PC-3 (cell line): Measurements from ENCODE around the gene ADAMTS13. TPM values are rescaled to one million over a fixed set of nuclear protein-coding genes. Genes with fewer than 3 reads are reported as not detected.
A peak's percentile ranks its signal among the peaks of the same experiment; 100 is the strongest.

Experiments
- ATAC-seq: fragments of 200-7000 bp; cut with Tn5 transposase; 2 replicates; pipeline ENCODE4 v1.9.1; 2020; ENCODE audit warnings: mild to moderate bottlenecking, moderate library complexity
- BruUV-seq: library from RNA; stranded (reverse); fragments of 400-500 nt; replicated peaks from 2 replicates; lab custom pipeline; 2021; lab: Mats Ljungman, UMichigan
- CTCF ChIA-PET: fragments of 300-600 bp; sonication (Branson Sonifier 250); formaldehyde crosslinking; loops from one replicate; lab custom pipeline; 2022; ENCODE audit warnings: antibody characterized with exemption; lab: Charles Lee
- POLR2A ChIA-PET: fragments of 300-600 bp; sonication (Branson Sonifier 250); formaldehyde crosslinking; loops from one replicate; lab custom pipeline; 2022; ENCODE audit warnings: antibody characterized with exemption; ENCODE audit not compliant: unreplicated experiment; lab: Charles Lee
- DNase-seq: peaks from one replicate; pipeline ENCODE4 v3.0.0-alpha.2; 2015
- H2AFZ ChIP-seq: fragments of 300-600 bp; sonication (generic); 2 replicates; pipeline ENCODE4 v1.6.0; 2016; ENCODE audit warnings: antibody characterized with exemption, low read length
- H3F3A ChIP-seq: fragments of 300-600 bp; sonication (generic); one replicate; pipeline ENCODE4 v1.6.0; 2017; ENCODE audit warnings: antibody characterized with exemption, low read length, control low read depth, mild to moderate bottlenecking; ENCODE audit not compliant: unreplicated experiment
- H3K27ac ChIP-seq: fragments of 300-600 bp; sonication (generic); 2 replicates; pipeline ENCODE4 v1.5.1; 2016; ENCODE audit warnings: mild to moderate bottlenecking, low read length
- H3K27me3 ChIP-seq: fragments of 300-600 bp; sonication (generic); 2 replicates; pipeline ENCODE4 v1.6.1; 2016; ENCODE audit warnings: low read length, mixed read lengths
- H3K36me3 ChIP-seq: fragments of 300-600 bp; sonication (generic); 2 replicates; pipeline ENCODE4 v1.6.1; 2016; ENCODE audit warnings: low read depth, mixed run types, low read length, mixed read lengths
- H3K4me1 ChIP-seq: fragments of 300-600 bp; sonication (generic); 2 replicates; pipeline ENCODE4 v1.5.1; 2016; ENCODE audit warnings: low read length; ENCODE audit not compliant: insufficient read depth
- H3K4me2 ChIP-seq: fragments of 300-600 bp; sonication (generic); 2 replicates; pipeline ENCODE4 v1.6.0; 2016; ENCODE audit warnings: low read length
- H3K4me3 ChIP-seq: fragments of 300-600 bp; sonication (generic); 2 replicates; pipeline ENCODE4 v1.5.1; 2016; ENCODE audit warnings: mild to moderate bottlenecking, low read length, mixed read lengths
- H3K79me2 ChIP-seq: fragments of 300-600 bp; sonication (generic); 2 replicates; pipeline ENCODE4 v1.6.1; 2017; ENCODE audit warnings: low read length, mixed read lengths
- H3K9ac ChIP-seq: fragments of 300-600 bp; sonication (generic); 2 replicates; pipeline ENCODE4 v1.6.0; 2016; ENCODE audit warnings: mild to moderate bottlenecking, low read length
- H3K9me2 ChIP-seq: fragments of 300-600 bp; sonication (generic); replicated peaks from 2 replicates; pipeline ENCODE4 v1.6.1; 2016; ENCODE audit warnings: mixed run types, low read length, mixed read lengths
- H3K9me3 ChIP-seq: fragments of 300-600 bp; sonication (generic); 2 replicates; pipeline ENCODE4 v1.6.1; 2016; ENCODE audit warnings: low read length, mixed read lengths
- H4K20me1 ChIP-seq: fragments of 300-600 bp; sonication (generic); 2 replicates; pipeline ENCODE4 v1.6.1; 2016; ENCODE audit warnings: low read length, mixed read lengths
- CTCF ChIP-seq: fragments of 300-600 bp; sonication (generic); conservative IDR thresholded peaks from 2 replicates; pipeline ENCODE4 v1.5.1; 2017; ENCODE audit warnings: antibody characterized with exemption, low read depth, mild to moderate bottlenecking, low read length
- EZH2 ChIP-seq: fragments of 300-600 bp; sonication (generic); IDR thresholded peaks from one replicate; pipeline ENCODE4 v1.6.1; 2017; ENCODE audit warnings: antibody characterized with exemption, mild to moderate bottlenecking, low read length; ENCODE audit not compliant: unreplicated experiment
- EZH2phosphoT487 ChIP-seq: fragments of 300-600 bp; sonication (generic); IDR thresholded peaks from 2 replicates; pipeline ENCODE4 v1.6.1; 2018; ENCODE audit warnings: mild to moderate bottlenecking, antibody characterized with exemption, low read length, borderline replicate concordance
- intact Hi-C: fragments of 100-400 bp; cut with micrococcal nuclease; formaldehyde crosslinking; loops from 2 replicates; pipeline ENCODE4 v1.9.0; 2023
- total RNA-seq: library from RNA; depleted of rRNA; stranded (reverse); fragments of >200 nt; gene quantifications from 2 replicates; pipeline ENCODE4 v1.2.3, GENCODE V29; 2014

The ADAMTS13 gene
- total RNA-seq, 1 experiment from 2014 or later = 0.95 TPM

DNA sequence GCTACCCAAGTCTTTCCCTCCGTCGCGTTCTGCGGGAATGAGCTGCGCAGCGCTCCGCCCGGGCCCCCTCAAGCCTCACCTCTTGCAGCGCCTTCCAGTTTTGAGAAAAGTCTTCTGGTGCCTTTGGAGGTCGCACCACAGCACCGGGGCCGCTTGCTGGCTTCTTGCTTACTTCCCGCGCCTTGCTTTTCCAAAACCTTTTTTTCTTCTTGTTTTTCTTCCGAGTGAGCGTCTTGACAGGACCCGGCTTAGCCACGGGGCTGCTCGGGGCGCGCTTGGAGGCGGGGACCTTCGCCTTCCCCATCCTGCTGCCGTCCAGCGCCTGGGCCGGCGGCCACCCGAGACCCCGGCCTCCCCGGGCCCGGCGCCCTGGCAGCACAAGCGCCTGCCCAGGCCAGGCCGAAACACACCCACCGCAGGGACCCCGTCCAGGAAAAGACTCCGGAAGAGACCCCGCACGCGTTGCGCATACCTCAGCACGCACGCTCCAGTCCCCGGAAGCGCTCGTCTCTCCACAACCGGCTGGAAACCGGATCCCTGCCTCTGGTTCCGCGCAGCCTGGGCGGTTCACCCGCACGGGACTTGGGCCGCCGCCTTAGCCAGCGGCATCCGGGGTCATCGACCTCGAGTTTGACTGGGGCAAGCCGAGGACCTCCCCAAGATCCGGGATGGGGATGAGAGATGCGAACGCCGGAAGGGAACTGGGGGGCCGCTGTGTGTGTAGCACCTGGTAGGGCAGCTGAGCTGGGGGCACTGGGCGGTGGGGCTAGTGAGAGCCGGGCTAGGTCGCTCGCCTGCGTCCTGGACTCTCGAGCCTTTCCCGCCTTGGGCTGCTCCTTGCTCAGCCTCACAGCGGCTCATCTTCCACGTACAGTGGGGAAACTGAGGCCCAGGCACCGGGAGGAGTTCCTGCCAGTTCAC lies 4.4 kb upstream of the ADAMTS13 start, which contains the start of gene REXO4:
TSS of gene REXO4 (minus strand) at position 470 of the 921 bp plus-strand sequence. CDS start at position 304, 166 bp downstream.
- H3K79me2 ChIP-seq = peaks cover 46% of the 10 kb centered on the region
- H3K27ac ChIP-seq = peak within 1 kb of the TSS; percentile 35
- ChIA-PET CTCF (no interaction called here), POLR2A (no interaction called here)
- H3K9me2 ChIP-seq = no peaks in the 10 kb centered on the region
- H4K20me1 ChIP-seq = no peaks in the 10 kb centered on the region
- BruUV-seq = TSS peak; percentile 83
- peak within 1 kb of the TSS; percentile 84 for H2AFZ ChIP-seq
- H3K4me2 ChIP-seq = peak within 1 kb of the TSS; percentile 86
- H3K36me3 ChIP-seq = peaks cover 11% of the 10 kb centered on the region
- peak; percentile 72 for DNase-seq
- peaks cover 7% of the 10 kb centered on the region; the same call in 1 of the 2 replicates for H3K4me1 ChIP-seq
- H3K4me3 ChIP-seq = peak within 1 kb of the TSS; percentile 96
- intact Hi-C loops = no loop called here
- peak within 1 kb of the TSS; percentile 94 for H3K9ac ChIP-seq
- no peaks in the 10 kb centered on the region for H3F3A ChIP-seq
- peak; percentile 81 for ATAC-seq
- H3K9me3 ChIP-seq = no peaks in the 10 kb centered on the region
- H3K27me3 ChIP-seq = no peaks in the 10 kb centered on the region
- TF ChIP-seq EZH2phosphoT487 = no peak
- no peak for TF ChIP-seq EZH2
- no peak for TF ChIP-seq CTCF

- no peaks in the 10 kb centered on the region for H3F3A ChIP-seq
- H3K9me2 ChIP-seq = no peaks in the 10 kb centered on the region
- no peak for DNase-seq
- POLR2A ChIA-PET = no interaction called here
- H2AFZ ChIP-seq = no peak overlapping the region
- H3K4me3 ChIP-seq = no peak overlapping the region
- peaks cover 38% of the 10 kb centered on the region for H3K79me2 ChIP-seq
- intact Hi-C loops = no loop called here
- 0 out of 2 replicates have a peak overlapping the region, but pooled peaks have one; percentile 86 for H3K4me2 ChIP-seq
- ATAC-seq = no peak
- peaks cover 11% of the 10 kb centered on the region for H3K36me3 ChIP-seq
- H3K4me1 ChIP-seq = peaks cover 7% of the 10 kb centered on the region; the same call in 1 of the 2 replicates
- no peak overlapping the region for H3K9ac ChIP-seq
- no peaks in the 10 kb centered on the region for H3K27me3 ChIP-seq
- no peak for TF ChIP-seq CTCF
- TF ChIP-seq EZH2phosphoT487 = no peak
- no peak for TF ChIP-seq EZH2
- H3K27ac ChIP-seq = no peak overlapping the region
- no peaks in the 10 kb centered on the region for H4K20me1 ChIP-seq
- H3K9me3 ChIP-seq = no peaks in the 10 kb centered on the region
- CTCF ChIA-PET = interaction anchor here (0.6 kb wide), 1 partner anchor 68 kb away, joined by 4 read pairs; no protein-coding TSS in a partner anchor
- BruUV-seq = no TSS peak
Measured at GRCh38 chr9:133419005-133419404, 3.2 kb upstream of the ADAMTS13 start.
